ENCODE measurements around the gene ARHGEF12.
A peak's percentile ranks its signal among the peaks of the same experiment; 100 is the strongest.

The ARHGEF12 gene, protein sequence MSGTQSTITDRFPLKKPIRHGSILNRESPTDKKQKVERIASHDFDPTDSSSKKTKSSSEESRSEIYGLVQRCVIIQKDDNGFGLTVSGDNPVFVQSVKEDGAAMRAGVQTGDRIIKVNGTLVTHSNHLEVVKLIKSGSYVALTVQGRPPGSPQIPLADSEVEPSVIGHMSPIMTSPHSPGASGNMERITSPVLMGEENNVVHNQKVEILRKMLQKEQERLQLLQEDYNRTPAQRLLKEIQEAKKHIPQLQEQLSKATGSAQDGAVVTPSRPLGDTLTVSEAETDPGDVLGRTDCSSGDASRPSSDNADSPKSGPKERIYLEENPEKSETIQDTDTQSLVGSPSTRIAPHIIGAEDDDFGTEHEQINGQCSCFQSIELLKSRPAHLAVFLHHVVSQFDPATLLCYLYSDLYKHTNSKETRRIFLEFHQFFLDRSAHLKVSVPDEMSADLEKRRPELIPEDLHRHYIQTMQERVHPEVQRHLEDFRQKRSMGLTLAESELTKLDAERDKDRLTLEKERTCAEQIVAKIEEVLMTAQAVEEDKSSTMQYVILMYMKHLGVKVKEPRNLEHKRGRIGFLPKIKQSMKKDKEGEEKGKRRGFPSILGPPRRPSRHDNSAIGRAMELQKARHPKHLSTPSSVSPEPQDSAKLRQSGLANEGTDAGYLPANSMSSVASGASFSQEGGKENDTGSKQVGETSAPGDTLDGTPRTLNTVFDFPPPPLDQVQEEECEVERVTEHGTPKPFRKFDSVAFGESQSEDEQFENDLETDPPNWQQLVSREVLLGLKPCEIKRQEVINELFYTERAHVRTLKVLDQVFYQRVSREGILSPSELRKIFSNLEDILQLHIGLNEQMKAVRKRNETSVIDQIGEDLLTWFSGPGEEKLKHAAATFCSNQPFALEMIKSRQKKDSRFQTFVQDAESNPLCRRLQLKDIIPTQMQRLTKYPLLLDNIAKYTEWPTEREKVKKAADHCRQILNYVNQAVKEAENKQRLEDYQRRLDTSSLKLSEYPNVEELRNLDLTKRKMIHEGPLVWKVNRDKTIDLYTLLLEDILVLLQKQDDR (N-terminal part only)

DNA sequence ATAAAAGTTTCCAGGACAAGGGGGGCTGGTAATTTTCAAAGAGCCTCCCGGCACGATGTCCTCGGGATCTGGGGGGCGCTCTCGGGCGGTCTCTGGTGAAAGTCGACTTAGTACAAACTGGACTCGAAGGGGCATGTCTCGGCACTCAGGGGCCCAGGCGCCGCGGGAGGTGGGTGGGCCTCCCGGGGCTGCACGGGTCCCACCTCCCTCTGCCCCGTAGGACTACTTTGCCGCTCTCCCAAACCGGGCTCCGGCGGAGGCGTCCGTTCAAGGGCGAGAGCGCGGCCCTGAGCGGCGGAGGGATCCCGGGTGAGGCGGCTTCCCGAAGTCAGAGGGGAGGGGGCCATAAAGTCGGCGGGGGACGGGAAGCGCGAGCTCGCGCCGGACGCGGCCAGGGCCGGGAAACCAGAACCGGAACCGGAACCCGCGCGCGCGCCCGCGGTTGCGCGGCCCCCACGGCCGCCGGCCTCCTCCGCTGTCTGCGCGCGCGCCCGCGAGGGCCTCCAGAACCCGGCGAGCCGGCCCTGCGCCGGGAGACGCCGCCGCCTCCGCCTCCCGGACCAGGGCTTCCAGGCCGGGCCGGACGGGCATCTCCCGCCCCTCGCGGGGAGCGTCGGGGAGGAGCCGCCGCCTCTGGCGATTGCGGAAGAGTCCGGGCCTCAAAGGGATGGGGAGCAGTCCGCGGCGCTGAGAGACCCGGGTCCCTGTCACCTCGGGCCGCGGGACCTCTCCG lies at the start of gene ARHGEF12:
TSS of gene ARHGEF12 (plus strand) at position 506 of the 733 bp plus-strand sequence. CDS start 831 bp downstream, outside the sequence.
- DNase-seq (ENCODE audit: low spot score) = peak; percentile 95

DNA sequence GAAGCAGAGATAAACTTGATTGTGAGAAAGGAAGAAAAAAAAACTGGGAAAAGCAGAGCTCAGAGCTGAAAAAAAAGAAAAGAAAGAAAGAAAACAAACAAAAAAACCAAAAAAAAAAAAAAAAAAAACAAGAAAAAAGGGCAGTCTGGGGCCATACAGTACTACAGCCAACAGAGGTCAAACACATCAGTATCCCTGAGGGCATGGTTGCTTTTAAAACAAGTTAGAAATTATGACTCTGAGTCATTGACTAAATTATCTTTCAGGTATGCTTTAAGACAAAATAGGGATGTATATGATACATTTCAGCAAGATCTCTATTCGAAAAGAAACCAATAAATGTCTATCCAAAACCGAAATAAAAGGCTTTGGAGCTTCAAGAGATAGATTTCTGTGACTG lies 48.2 kb upstream of the ARHGEF12 start:
- DNase-seq (ENCODE audit: low spot score) = no peak

DNA sequence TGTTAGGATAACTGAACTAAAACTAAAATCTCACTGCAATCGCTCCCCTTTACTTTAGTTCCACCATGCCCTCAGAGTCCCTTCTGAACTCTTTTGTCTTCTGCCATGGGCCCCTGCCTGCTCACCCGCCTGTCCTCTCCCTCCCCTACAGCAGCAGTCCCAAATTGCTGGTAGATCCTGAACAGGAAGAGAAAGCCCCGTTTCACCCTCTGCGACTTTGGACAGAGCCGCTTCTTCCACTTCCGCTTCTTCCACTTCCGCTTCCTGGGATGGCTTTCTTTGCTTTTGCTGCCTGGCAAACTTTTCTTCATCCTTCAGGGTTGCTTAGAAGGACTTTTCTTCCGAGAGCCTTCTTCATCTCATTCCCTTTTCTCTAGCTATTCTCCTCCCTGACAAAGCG lies 46.8 kb upstream of the ARHGEF12 start:
- no peak for DNase-seq (ENCODE audit: low spot score)

DNA sequence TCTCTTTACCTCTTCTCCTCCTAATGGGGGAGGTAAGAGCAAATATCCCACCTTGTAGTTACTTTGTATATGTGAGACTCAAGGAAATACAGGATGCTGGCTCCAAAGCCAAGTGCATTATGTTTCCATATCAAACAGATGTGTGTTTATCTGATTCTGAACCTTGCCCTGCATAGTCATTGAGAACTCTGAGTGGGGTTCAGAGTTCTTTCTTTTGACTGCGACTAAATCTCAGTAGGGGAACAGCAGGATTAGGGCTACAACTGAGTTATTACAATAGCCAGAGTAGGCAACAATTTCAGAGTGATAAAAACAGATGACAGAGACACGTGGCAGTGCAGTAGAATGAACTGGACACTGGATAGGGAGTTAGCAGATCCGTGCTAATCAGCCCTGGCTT lies 45.3 kb upstream of the ARHGEF12 start:
- DNase-seq (ENCODE audit: low spot score) = no peak

DNA sequence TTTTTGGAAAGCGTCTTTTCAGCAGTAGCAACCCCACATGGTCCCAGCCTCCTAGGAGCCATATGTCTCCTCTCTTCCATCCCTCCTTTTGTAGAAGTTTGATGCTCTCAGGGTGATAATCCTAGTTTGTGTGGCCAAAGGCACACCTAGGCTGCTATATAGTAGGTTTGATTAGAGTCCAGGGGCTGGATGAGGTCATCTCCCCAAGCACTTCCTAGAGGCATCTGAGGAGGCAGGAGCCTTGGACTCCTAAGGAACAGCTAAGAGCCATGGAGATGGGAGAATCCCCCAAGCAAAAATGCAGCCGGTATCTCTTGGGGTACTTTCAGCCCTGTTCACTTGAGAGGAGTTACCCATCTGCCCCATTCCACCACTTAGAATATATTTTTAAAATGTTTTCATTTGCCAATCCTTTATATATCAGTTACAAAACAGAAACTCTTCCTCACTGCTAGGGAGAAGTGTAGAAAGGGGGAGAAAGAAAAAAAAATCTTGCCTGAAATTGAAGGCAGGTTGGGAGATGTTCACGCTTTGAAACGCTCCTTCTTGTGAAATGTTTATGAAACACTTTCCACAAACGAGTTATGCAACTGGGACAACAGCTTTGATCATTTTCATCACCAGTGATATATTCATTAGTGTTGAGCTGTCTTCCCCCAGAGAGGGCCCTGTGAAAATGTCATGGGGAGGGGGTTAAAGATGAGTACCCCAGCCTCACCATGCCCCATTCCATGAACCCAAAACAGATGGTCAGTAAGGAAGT lies 43.0 kb upstream of the ARHGEF12 start:
- DNase-seq (ENCODE audit: low spot score) = no peak

DNA sequence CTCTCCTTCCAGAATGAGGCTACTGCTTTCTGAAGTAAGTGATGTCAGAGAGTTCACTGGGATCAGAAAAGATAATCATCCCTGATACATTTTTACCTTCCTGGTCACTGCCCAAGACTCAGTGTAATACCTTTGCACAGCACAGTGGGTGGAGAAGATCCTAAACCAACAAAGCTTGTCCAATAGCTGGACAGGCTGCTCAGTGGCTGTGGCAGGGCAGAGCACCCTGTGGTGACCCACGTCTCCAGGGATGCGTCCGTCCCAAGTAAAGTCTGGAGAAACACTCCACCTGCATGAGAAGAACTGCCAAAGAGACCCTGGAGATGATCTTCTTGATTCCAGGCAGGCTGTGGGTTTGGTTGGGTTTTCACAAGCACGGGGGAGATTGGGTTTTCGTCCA lies 42.1 kb upstream of the ARHGEF12 start:
- no peak for DNase-seq (ENCODE audit: low spot score)

DNA sequence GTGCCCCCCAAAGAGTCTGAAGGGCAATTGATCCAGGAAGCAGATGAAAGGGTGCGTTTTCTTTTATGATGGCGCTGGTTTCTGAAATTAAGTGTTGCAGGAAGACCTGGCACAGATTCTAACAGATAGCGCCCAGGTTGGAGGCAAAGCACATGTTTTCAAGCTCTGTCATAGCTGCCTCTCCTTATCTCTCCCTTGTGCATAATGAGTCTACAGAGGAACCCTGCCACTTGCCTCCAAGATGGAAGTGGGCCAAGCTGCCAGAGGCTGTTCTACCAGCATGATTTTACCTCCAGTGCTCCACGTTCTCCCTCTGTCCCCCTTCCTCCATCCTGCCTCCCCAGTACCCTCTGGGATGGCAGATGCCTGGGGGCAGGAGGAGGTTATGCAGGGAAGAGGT lies 41.1 kb upstream of the ARHGEF12 start:
- no peak for DNase-seq (ENCODE audit: low spot score)

DNA sequence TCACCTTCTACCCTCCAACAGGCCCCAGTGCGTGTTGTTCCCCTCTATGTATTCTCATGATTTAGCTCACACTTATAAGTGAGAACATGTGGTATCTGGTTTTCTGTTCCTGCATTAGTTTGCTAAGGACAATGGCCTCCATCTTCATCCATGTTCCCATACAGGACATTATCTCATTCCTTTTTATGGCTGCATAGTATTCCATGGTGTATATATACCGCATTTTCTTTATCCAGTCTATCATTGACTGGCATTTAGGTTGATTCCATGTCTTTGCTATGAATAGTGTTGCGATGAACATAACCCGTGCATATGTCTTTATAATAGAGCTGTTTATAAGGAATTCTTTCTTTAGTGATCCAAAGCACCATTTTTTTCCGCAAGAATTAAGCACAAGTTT lies 39.7 kb upstream of the ARHGEF12 start:
- DNase-seq (ENCODE audit: low spot score) = no peak

DNA sequence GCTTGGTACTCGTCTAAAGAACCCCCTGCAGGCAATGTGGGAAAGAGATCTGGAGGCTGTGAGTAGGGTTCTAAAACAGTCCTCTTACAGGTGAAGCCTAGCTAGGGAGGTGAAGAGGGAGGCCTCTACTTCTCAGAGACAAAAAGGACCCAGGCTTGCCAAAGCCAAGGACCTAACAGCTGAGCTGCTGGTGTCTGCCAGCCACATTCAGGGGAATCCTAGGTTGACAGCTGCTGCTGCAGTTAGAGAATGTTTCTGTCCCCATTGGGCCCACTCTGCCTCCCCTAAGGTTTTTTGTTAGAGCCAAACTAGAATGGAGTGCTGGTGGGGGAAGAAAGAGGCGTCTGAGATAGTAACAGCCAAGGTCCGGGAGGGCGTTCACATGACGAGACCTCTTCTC lies 37.8 kb upstream of the ARHGEF12 start:
- DNase-seq (ENCODE audit: low spot score) = no peak

DNA sequence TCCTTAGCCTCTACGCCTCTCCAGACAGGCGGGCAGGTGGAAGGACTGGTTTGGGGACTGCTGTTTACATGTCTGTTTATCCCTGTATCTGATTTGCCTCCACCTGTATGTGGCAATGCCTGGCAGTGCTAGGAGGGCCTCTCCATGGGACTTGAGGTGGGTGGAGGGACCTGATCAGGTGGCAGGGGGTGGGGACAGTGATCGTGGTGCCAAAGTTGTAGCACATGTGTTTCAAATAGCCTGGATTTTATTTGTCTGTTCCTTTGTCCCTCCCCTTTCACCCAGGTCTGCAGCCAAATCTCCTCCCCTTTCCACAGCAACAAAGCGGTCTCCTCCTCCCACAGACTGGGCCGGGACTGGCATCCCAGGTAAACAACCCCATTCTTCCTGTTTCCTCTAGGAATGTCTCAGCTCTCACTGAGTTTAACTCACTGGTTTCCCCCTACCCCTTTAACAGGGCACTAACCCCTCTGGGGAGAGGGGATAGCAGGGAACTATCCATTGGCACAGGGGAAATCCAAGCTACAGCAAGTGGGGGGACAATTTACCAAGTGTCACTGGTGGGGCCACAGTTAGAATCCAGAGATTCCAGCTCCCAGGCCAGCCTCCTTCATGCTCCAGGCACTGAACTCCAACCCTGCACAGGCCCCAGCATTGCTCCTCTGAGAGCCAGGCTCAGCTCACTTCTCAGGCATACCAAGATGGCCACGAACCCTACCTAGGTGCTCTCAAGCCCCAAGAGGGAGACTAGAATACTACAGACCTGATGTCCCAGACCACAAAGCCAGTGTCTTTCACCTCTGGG lies 34.0 kb upstream of the ARHGEF12 start:
- DNase-seq (ENCODE audit: low spot score) = no peak

DNA sequence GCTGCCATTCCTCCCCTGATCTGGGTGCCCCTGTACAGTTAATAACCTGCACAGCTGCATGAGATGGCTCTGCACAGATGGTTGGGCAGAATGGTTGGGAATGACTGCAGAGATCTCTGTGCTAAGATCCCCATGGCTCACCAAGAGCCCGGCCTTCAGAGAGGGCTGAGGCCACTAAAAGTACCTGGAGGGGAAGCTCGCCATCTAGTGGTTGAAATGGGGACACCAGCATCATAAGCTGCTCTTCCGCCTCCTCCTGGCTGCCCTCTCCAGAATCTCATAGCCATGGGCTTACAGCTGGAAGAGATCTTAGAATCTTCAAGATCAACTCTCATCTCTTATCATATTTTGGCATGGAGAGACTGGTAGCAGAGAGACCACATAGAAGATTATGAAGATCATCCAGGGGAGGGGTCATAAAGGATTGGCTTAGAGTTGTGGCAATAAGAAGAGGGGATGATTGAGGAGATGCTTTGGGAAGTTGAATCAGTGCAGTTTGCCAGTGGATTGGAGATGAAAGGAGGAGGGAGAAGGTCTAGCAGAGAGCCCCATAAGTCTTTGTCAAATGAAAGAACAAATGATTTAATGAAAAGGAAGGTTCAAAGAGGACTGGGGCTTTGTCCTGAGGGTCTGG lies 33.1 kb upstream of the ARHGEF12 start:
- peak; percentile 80 for DNase-seq (ENCODE audit: low spot score)

DNA sequence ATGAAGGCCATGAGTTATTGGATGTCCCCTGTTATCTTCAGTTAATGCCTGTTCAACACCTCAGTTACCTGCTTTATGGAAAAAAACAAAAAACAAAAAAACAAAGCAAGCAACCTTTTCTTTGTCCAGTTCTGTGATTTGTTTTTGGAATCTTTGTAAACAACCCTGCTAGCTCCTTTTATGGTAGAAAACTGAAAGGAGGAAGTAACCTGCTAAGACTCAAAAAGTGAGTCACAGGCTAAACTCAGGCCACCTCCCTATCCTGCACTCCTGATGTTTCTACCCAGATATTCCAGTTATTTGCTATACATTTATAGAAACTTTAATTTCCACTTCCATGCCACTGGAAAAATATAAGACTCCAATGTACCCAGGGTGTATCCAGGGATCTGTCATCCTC lies 31.7 kb upstream of the ARHGEF12 start:
- DNase-seq (ENCODE audit: low spot score) = no peak

DNA sequence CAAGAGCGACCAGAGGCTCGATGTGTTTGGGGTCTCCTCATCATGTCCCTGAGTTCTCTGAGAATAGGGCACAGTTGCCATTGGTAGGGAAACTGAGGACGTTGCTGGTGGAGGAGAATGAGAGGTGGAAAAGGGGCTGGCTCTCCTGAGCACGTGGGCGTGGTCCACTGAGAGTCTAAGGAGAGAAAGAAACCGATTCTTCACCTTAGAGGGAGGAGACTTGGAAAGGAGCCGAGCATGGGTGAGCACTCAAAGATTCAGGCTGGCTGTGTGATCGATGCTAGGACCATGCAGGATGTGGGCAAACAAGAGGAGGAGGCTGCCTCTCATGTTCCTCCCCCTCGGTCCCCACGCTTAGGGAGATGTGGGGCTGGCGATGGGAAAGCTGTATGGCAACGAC lies 30.9 kb upstream of the ARHGEF12 start:
- DNase-seq (ENCODE audit: low spot score) = no peak

DNA sequence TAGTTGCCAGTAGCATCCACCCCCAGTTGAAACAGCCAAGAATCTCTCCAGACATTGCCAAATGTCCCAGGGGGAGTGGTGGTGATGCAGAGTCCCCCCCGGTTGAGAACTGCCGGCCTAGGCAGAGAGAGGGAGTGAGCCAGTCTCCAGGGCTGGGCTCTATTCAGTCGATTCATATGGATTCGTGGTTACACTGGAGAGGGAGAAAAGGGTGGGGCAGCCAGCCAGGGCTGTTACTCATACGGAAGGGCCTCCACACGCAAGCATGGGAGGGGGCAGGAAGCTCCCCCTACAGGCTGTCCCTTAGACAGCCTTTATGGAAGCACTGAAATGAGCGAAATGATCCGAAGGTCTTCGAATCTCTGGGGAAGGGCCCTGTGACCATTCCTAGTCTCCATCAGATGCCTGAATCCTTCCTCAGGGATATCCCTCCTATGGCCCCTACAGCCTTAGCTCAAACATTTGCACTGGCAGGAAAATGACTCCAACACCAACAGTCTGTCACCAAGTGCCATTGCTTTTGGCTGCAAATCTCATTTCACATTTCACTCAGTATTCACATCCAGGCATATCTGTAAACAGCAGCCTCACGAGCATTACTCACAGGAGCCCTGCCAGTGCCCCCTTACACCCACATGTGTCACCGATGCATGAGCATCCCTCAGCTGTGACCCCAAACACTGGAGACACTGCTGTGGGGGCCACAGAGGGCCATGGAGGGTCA lies 29.5 kb upstream of the ARHGEF12 start:
- DNase-seq (ENCODE audit: low spot score) = peak; percentile 83

DNA sequence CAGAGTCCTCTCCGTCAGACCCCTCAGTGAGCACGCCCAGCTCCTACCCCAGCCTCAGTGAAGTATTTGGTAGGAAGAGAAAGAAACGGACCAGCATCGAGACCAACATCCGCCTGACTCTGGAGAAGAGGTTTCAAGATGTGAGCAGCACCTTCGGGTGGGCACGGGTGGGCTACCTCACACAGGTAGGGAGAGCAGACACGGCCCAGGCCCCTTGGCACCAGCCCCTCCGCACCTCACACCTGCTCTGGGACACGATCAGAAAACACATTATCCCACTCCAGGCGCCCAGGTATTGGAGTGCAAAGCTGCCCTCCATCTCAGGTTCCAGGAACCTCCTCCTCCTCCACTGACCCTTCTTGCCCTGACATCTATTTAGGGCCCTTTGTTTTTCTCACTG lies 28.7 kb upstream of the ARHGEF12 start:
- DNase-seq (ENCODE audit: low spot score) = no peak

DNA sequence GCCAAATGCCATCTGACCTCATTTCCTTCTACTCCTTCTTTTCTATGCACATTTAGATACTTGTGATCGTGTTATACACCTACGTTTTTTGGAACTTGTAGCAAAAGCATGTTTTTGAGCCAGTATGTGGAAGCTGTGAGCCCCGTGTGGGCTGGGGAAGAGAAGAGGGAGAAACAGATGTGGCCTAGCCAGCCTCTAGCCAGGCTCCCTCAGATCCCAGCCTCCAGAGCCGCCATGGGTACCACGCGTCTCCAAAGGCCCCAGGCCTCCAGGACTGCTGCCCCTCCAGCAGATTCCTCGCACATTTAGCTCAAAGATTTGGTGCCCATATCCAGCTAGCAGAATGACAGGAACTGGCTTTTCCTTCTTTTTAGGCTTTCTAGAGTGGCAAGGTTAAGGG lies 28.1 kb upstream of the ARHGEF12 start:
- DNase-seq (ENCODE audit: low spot score) = no peak

DNA sequence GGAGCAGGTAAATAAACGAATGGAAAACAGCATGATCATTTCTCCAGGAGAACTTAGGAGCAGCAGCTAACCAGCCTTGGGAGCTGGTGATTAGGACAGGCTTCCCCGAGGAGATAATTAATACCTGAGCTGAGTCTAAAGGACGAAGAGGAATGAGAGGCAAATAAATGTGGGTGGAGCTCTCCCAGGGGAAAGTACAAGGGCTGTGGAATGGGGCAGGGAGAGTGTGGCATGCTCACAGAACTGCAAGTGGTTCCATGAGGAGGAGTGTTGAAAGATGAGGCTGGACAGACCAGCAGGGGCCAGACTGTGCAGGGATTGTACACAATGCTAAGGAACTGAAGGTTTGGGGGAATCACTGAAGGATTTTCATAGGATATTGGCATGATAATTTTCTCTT lies 25.3 kb upstream of the ARHGEF12 start:
- no peak for DNase-seq (ENCODE audit: low spot score)

DNA sequence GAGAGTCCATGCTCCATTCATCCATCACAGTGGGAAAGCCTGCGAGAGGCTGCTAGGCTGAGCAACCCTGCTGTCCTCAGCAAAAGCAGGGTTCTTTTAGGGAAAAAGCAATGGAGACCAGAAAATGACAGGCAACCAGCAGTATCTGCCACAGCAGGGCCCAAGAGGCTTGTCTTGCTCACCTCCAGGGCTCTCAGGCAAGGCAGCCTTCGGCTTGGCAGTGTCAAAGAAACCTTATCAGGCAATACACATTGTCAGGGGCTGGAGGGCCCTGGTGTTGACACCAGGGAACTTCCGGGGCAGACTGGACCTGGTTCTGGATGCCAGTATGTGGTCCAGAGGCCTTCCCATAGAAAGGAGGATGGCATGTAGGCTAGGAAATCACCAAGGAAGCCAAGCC lies 21.4 kb upstream of the ARHGEF12 start:
- DNase-seq (ENCODE audit: low spot score) = no peak
